COR-L47 (cell line): ENCODE measurements around the gene CLIC6.

ENCODE experiments used
- DNase-seq: peaks from one replicate; lab custom pipeline; 2025; lab: John Stamatoyannopoulos, UW

The CLIC6 gene

GRCh38 chr21:34668803-34669148 lies at the start of gene CLIC6:
TSS of gene CLIC6 (plus strand) at chr21:34668994. CDS start at chr21:34669389, 395 bp downstream.
- DNase-seq: no peak

GRCh38 chr21:34619841-34620665 lies 48.7 kb upstream of the CLIC6 start:
- no peak for DNase-seq

GRCh38 chr21:34621434-34622350 lies 47.1 kb upstream of the CLIC6 start:
- DNase-seq: no peak

GRCh38 chr21:34623516-34623915 lies 45.3 kb upstream of the CLIC6 start:
- no peak for DNase-seq

GRCh38 chr21:34625030-34625593 lies 43.7 kb upstream of the CLIC6 start:
- DNase-seq: no peak

GRCh38 chr21:34626131-34626530 lies 42.7 kb upstream of the CLIC6 start:
- DNase-seq: no peak

GRCh38 chr21:34630536-34631143 lies 38.2 kb upstream of the CLIC6 start:
- peak; percentile 33 for DNase-seq

- no peak for DNase-seq
These were observed 36.3 kb upstream of the CLIC6 start for GRCh38 chr21:34632498-34632897.

GRCh38 chr21:34635307-34635706 lies 33.5 kb upstream of the CLIC6 start:
- no peak for DNase-seq

- no peak for DNase-seq
These were observed 31.8 kb upstream of the CLIC6 start for GRCh38 chr21:34636961-34637360.

- DNase-seq: no peak
These were observed 29.5 kb upstream of the CLIC6 start for GRCh38 chr21:34639250-34639649.

GRCh38 chr21:34639882-34640788 lies 28.7 kb upstream of the CLIC6 start:
- no peak for DNase-seq

GRCh38 chr21:34640858-34641257 lies 27.9 kb upstream of the CLIC6 start:
- DNase-seq: no peak

- no peak for DNase-seq
These were observed 26.4 kb upstream of the CLIC6 start for GRCh38 chr21:34642211-34643075.

- no peak for DNase-seq
These were observed 24.0 kb upstream of the CLIC6 start for GRCh38 chr21:34644825-34645224.

GRCh38 chr21:34647555-34647954 lies 21.2 kb upstream of the CLIC6 start:
- DNase-seq: no peak

- no peak for DNase-seq
These were observed 20.0 kb upstream of the CLIC6 start for GRCh38 chr21:34648739-34649297.

- DNase-seq: no peak
These were observed 19.4 kb upstream of the CLIC6 start for GRCh38 chr21:34649400-34649799.

GRCh38 chr21:34650861-34651431 lies 17.8 kb upstream of the CLIC6 start:
- DNase-seq: no peak

GRCh38 chr21:34651642-34652041 lies 17.2 kb upstream of the CLIC6 start:
- no peak for DNase-seq
